Measurements from ENCODE around the gene PACRG.

The PACRG gene

GRCh38 chr6:163014736-163015135 lies 287.0 kb downstream of the PACRG start:
- TF ChIP-seq CTCF (IDR thresholded peaks at IDR 0.05), result no peak

DNA sequence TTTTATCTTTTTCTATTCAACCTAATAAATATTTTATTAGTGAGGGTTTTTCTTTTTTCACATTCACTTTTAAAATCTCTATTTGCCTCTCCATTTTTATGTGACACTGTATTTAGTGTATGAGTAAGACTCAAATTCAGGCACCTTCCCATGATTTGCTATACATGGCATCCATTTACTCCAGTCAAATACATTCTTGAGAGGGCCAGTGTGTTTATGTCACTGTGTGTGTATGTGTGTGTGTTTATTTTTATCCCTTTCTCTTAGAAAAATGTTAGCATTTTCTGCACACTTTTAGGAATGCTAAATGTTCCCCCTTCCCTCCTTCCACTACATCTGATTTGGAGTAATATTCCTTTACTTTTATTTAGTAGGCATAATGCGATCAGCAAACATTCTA lies 290.0 kb downstream of the PACRG start:
- TF ChIP-seq CTCF (IDR thresholded peaks at IDR 0.05), result no peak

DNA sequence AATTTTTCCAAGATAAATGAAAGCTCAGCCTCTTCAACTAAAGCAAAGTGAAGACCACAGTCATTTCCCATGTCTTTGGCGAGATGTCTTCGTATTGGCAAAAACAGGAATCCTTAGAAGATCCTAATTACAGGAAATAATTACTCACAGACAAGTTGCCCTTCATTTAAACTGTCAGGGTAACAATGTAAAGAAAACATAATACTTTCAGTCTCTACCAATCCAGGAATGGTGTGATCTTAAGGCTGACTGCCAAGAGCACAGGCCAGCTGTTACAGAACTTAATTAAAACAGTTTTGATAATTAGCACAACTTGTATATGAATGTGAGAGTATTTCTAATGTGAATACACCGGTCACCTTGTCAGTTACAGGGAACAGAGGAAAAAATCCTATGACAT lies 292.2 kb downstream of the PACRG start:
- TF ChIP-seq CTCF (IDR thresholded peaks at IDR 0.05), result no peak

- no peak for TF ChIP-seq CTCF (IDR thresholded peaks at IDR 0.05)
Observed at GRCh38 chr6:163021054-163021453, 293.3 kb downstream of the PACRG start.

DNA sequence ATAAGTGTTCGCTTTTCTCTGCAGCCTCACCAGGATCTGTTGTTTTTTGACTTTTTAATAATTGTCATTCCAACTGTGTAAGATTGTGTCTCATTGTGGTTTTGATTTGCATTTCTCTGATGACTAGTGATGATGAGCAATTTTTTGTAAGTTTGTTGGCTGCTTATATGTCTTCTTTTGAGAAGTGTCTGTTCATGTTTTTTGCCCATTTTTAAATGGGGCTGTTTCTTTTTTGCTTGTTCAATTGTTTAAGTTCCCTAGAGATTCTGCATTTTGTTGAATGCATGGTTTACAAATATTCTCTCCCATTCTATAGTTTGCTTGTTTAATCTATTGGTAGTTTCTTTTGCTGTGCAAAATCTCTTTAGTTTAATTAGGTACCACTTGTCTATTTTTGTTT lies 295.9 kb downstream of the PACRG start:
- no peak for TF ChIP-seq CTCF (IDR thresholded peaks at IDR 0.05)

DNA sequence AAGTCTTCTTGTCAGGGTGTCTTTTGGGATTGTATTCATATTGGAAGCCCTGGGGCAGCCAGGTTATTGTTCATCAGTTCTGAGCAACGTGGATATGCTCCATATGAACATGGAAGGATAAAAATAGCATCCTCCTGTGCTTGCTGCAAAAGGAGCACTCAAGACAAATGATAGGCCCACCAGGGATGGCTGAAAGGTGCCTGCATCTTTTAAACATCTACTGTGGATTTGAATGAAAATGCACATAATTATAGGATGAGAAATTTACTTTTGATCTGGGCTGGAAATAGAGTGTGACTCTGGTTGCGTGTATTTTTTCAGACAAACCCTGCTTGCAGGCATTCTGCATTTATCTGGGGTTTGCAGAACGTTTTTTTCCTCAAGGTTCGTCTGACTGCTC lies 299.1 kb downstream of the PACRG start:
- no peak for TF ChIP-seq CTCF (IDR thresholded peaks at IDR 0.05)

DNA sequence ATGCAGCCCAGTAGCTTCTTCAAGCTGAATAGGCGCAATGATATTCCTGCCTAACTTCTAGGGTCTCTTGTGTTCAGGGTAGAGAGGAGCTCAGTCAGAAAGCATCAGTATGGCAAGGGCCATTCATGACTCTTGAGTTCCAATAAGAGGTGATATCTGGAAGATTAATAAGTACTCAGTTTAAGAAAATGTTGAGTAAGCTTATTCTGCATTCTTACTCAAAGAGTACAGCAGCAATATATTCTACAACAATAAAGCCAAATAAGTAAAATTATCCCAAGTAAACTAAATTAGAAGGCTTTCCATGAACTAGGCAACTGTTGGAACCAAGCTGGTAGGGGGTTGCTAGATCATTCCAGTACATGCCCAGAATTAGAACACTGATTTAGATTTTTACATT lies 303.2 kb downstream of the PACRG start:
- no peak for TF ChIP-seq CTCF (IDR thresholded peaks at IDR 0.05)

DNA sequence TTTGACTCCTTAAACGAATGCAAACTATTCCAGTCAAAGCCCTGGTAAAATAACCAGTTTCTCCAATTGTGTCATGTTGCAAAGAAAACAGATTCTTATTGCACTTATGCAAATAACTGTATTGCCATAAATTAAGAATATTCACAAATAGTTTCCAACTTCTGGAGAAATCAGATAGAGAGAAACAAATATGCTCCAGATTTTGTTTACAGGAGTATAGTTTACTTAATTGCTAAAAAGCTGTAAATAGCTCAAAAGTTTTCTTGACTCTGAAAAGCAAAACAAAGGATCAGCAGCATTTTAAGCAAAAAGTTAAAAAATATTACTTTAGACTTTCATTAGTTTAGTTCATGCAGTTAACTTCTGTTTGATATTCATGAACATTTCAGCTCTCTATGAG lies 304.2 kb downstream of the PACRG start:
- no peak for TF ChIP-seq CTCF (IDR thresholded peaks at IDR 0.05)
